DOHH2 (cell line): ENCODE measurements around the gene WNT3A.

Experiments
- H3F3A ChIP-seq: fragments of 200-600 bp; sonication (generic), shearing (Covaris generic); 2 replicates; pipeline ENCODE4 v1.6.0; 2016; ENCODE audit warnings: antibody characterized with exemption, mild to moderate bottlenecking; ENCODE audit not compliant: control insufficient read depth, insufficient read depth
- H3K27ac ChIP-seq: fragments of 200-600 bp; sonication (generic); 2 replicates; pipeline ENCODE4 v1.5.1; 2014; ENCODE audit warnings: low read depth, mild to moderate bottlenecking, low read length, moderate library complexity
- H3K27me3 ChIP-seq: fragments of 200-600 bp; sonication (generic); 2 replicates; pipeline ENCODE4 v1.6.1; 2014; ENCODE audit warnings: mild to moderate bottlenecking, low read length, mixed read lengths; ENCODE audit not compliant: control insufficient read depth
- H3K36me3 ChIP-seq: fragments of 200-600 bp; sonication (generic); 2 replicates; pipeline ENCODE4 v1.6.1; 2014; ENCODE audit warnings: mild to moderate bottlenecking, low read length, moderate library complexity, mixed read lengths; ENCODE audit not compliant: control insufficient read depth
- H3K4me1 ChIP-seq: fragments of 200-600 bp; sonication (generic); 2 replicates; pipeline ENCODE4 v1.6.1; 2014; ENCODE audit warnings: mild to moderate bottlenecking, low read length, mixed read lengths; ENCODE audit not compliant: control insufficient read depth
- H3K4me2 ChIP-seq: fragments of 200-600 bp; sonication (generic); 2 replicates; pipeline ENCODE4 v1.6.0; 2014; ENCODE audit warnings: mild to moderate bottlenecking, low read length, moderate library complexity
- H3K4me3 ChIP-seq: fragments of 200-600 bp; sonication (generic); 2 replicates; pipeline ENCODE4 v1.5.1; 2014; ENCODE audit warnings: mild to moderate bottlenecking, low read length, mixed read lengths
- H3K79me2 ChIP-seq: fragments of 200-600 bp; sonication (generic); 2 replicates; pipeline ENCODE4 v1.6.1; 2014; ENCODE audit warnings: mild to moderate bottlenecking, low read length, mixed read lengths; ENCODE audit not compliant: control insufficient read depth
- H3K9me2 ChIP-seq: fragments of 200-600 bp; sonication (generic); replicated peaks from 2 replicates; pipeline ENCODE4 v1.6.1; 2014; ENCODE audit warnings: mild to moderate bottlenecking, low read length, mixed read lengths; ENCODE audit not compliant: control insufficient read depth
- H3K9me3 ChIP-seq: fragments of 200-600 bp; sonication (generic); 2 replicates; pipeline ENCODE4 v1.6.1; 2014; ENCODE audit warnings: antibody characterized with exemption, low read length, mixed read lengths; ENCODE audit not compliant: control insufficient read depth, insufficient read depth
- H4K20me1 ChIP-seq: fragments of 200-600 bp; sonication (generic); 2 replicates; pipeline ENCODE4 v1.6.0; 2014; ENCODE audit warnings: low read depth, mild to moderate bottlenecking, antibody characterized with exemption, low read length, moderate library complexity; ENCODE audit not compliant: control insufficient read depth, insufficient read depth
- EZH2phosphoT487 ChIP-seq: fragments of 200-600 bp; sonication (generic); IDR thresholded peaks from 2 replicates; pipeline ENCODE4 v1.6.1; 2017; ENCODE audit warnings: borderline replicate concordance, mild to moderate bottlenecking, antibody characterized with exemption, low read length, moderate library complexity, mixed read lengths
- TF ChIP-seq, protein P1 (sequence below): fragments of 200-600 bp; sonication (generic); IDR thresholded peaks from one replicate; pipeline ENCODE4 v1.5.1; 2014; ENCODE audit warnings: antibody characterized with exemption, mild to moderate bottlenecking, low read depth, low read length; ENCODE audit not compliant: poor library complexity, severe bottlenecking

WNT3A gene

DNA sequence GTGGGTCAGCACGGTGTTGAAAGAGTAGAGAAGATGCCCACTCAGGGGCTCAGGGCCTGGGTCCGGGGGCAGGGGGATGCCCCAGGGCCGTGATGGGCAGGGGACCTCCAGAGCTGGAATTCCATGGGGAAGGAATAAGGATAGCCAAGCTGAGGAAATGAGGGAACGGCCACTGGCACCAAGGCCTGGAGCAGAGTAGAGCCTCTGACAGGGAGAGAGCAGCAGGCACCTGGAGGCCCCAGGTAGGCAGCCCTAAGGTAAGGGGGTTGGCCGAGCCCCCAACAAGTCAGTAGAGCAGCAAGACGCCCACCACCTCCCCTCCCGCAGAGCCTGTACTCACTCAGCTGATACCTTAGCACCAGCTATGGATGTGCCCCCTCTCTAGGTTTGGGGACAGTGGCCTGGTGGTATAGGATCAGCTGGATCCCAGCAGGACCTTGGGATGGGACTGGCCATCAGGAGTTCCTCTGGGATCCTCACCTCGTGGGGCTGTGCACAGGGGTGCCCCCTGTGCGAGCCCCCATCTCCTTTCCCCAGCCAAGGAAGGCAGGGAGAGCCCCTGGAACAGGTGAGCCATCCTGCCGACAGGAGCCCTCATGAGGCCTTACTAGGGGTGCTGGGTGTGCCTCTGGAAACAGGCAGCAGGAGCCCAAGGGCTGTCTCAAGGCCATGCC, 54.8 kb downstream of the WNT3A start:
- Histone ChIP-seq H3K9me2 (no peaks in the 10 kb centered on the region), H3K9me3 (no peaks in the 10 kb centered on the region), H3K27me3 (0 out of 2 replicates have a peak, but pooled peaks cover 3% of the 10 kb centered on the region), H3K4me3 (no peak overlapping the region), H3K36me3 (no peaks in the 10 kb centered on the region), H3K27ac (no peak overlapping the region), H3K4me1 (0 out of 2 replicates have a peak, but pooled peaks cover 3% of the 10 kb centered on the region), H4K20me1 (no peaks in the 10 kb centered on the region), H3F3A (no peaks in the 10 kb centered on the region), H3K79me2 (no peaks in the 10 kb centered on the region), H3K4me2 (no peak overlapping the region)
- TF ChIP-seq, protein P1, sequence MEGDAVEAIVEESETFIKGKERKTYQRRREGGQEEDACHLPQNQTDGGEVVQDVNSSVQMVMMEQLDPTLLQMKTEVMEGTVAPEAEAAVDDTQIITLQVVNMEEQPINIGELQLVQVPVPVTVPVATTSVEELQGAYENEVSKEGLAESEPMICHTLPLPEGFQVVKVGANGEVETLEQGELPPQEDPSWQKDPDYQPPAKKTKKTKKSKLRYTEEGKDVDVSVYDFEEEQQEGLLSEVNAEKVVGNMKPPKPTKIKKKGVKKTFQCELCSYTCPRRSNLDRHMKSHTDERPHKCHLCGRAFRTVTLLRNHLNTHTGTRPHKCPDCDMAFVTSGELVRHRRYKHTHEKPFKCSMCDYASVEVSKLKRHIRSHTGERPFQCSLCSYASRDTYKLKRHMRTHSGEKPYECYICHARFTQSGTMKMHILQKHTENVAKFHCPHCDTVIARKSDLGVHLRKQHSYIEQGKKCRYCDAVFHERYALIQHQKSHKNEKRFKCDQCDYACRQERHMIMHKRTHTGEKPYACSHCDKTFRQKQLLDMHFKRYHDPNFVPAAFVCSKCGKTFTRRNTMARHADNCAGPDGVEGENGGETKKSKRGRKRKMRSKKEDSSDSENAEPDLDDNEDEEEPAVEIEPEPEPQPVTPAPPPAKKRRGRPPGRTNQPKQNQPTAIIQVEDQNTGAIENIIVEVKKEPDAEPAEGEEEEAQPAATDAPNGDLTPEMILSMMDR: no peak
- no peak for TF ChIP-seq EZH2phosphoT487

DNA sequence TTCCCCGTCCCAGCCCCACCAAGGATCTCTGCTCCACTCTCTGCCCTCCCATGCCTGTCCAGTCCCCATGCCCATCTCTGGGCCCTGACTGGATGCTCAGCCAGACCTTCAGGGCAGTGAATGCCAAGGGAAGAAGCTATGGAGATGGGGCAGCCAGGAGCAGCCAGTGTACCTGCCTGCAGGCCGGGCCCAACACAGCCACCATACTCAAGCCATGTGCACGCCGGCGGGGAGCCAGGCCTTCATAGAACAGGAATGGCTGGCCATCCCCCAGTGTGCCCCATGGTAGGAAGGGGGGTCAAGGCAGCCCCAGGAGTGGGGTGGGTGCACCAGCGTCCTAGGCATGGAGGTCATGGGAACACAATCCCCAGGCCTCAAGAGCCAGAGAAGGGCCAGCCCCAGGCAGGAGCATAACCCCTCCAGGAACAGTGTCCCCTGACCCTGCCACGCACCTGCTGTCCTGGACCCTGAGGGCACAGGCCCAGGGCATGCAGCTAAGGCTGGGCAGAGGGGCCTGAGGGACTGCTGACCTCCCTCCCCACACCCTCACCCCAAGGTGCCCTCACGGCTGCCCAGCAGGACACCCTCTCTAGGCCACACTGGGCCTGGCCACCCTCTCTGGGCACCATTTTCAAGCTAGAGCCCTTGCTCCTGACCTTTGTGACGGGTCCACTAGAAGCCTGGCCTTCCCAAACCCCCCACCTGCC, 55.4 kb downstream of the WNT3A start:
- H3K4me1 ChIP-seq: 0 out of 2 replicates have a peak, but pooled peaks cover 3% of the 10 kb centered on the region
- H3K9me3 ChIP-seq: no peaks in the 10 kb centered on the region
- no peaks in the 10 kb centered on the region for H3K79me2 ChIP-seq
- no peak overlapping the region for H3K4me3 ChIP-seq
- H3K27me3 ChIP-seq: no peaks in the 10 kb centered on the region
- H3K4me2 ChIP-seq: no peak overlapping the region
- no peak overlapping the region for H3K27ac ChIP-seq
- TF ChIP-seq EZH2phosphoT487: no peak
- TF ChIP-seq, protein P1: no peak
- H3K36me3 ChIP-seq: no peaks in the 10 kb centered on the region
- H3F3A ChIP-seq: no peaks in the 10 kb centered on the region
- no peaks in the 10 kb centered on the region for H3K9me2 ChIP-seq
- no peaks in the 10 kb centered on the region for H4K20me1 ChIP-seq

DNA sequence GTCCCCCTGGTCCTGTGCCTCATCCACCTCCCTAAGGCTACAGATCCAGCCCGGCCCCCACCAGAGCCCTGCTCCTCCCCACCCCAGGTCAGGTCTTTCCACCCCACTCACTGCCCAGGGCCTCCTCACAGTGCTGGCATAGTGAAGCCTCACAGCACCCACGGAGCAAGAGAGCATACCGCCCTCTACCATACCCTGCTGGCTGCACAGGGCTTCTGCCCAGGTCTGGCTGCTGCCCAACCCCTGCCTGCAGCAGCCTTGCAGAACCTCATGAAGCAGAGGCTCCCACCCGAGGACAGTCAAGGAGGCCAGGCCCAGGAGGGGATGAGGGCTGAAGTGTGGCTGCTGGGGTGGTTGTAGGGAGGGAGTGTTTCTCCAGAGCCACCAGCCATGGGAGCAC, 56.0 kb downstream of the WNT3A start:
- Histone ChIP-seq H3K4me2 (no peak overlapping the region), H3K4me1 (0 out of 2 replicates have a peak, but pooled peaks cover 3% of the 10 kb centered on the region), H3K9me2 (no peaks in the 10 kb centered on the region), H4K20me1 (no peaks in the 10 kb centered on the region), H3K4me3 (no peak overlapping the region), H3K9me3 (no peaks in the 10 kb centered on the region), H3K79me2 (no peaks in the 10 kb centered on the region), H3K27ac (no peak overlapping the region), H3K27me3 (no peaks in the 10 kb centered on the region), H3F3A (no peaks in the 10 kb centered on the region), H3K36me3 (no peaks in the 10 kb centered on the region)
- TF ChIP-seq, protein P1: no peak
- no peak for TF ChIP-seq EZH2phosphoT487
